Measurements from ENCODE around the gene RHOF. TPM values are rescaled to one million over a fixed set of nuclear protein-coding genes. Genes with fewer than 3 reads are reported as not detected.

The RHOF gene
- total RNA-seq, 4 donors from 2014 or later = 9.4 to 15.7 (median 12.1) TPM

GRCh38 chr12:121797937-121798786 is 4.7 kb upstream of the RHOF start:
- H3K36me3 ChIP-seq = peaks cover 0 to 13% of the 10 kb centered on the region in 2 donors
- TF ChIP-seq EP300 (IDR thresholded peaks at IDR 0.05) (no peak), POLR2AphosphoS5 (IDR thresholded peaks at IDR 0.05) (peak; percentile 32), CTCF (IDR thresholded peaks at IDR 0.05) (peak in 1 of 4 experiments; percentile 17)
- WGBS, 2 donors (ENCODE audit: low coverage in 1 of 2) = 6 to 36% methylated on average over 2 to 3 of the region's 19 CpGs
- peak overlapping the region; percentile 100 for H3K27ac ChIP-seq
- peak overlapping the region in 1 of 2 donors; percentile 85 for H3K4me3 ChIP-seq
- peaks cover 6 to 78% (median 50%) of the 10 kb centered on the region in 3 donors for H3K4me1 ChIP-seq
- no peak for ATAC-seq
- H3K27me3 ChIP-seq = no peaks in the 10 kb centered on the region
- no peaks in the 10 kb centered on the region for H3K9me3 ChIP-seq

- H3K27ac ChIP-seq = peak overlapping the region; percentile 41 to 100 (median 100)
- H3K27me3 ChIP-seq = no peaks in the 10 kb centered on the region
- TF ChIP-seq POLR2A (IDR thresholded peaks at IDR 0.05) (peak in 1 of 2 donors; percentile 24), POLR2AphosphoS5 (IDR thresholded peaks at IDR 0.05) (peak; percentile 87), CTCF (IDR thresholded peaks at IDR 0.05) (peak in 3 of 4 experiments; percentile 50 to 71 (median 58)), EP300 (IDR thresholded peaks at IDR 0.05) (no peak)
- no peaks in the 10 kb centered on the region for H3K9me3 ChIP-seq
- peaks cover 0 to 13% of the 10 kb centered on the region in 2 donors for H3K36me3 ChIP-seq
- H3K4me1 ChIP-seq = peaks cover 6 to 88% (median 54%) of the 10 kb centered on the region in 3 donors
- WGBS, 2 donors (ENCODE audit: low coverage in 1 of 2) = 15 to 23% methylated on average over 5 to 15 of the region's 39 CpGs
- peak; percentile 52 for ATAC-seq
- H3K4me3 ChIP-seq = peak overlapping the region in 1 of 2 donors; percentile 85
Measured at GRCh38 chr12:121796855-121797751, 3.6 kb upstream of the RHOF start.

GRCh38 chr12:121795034-121795968 is 1.8 kb upstream of the RHOF start:
- TF ChIP-seq CTCF (IDR thresholded peaks at IDR 0.05) = peak in 3 of 4 experiments; percentile 95 to 99 (median 98)
- TF ChIP-seq POLR2AphosphoS5 (IDR thresholded peaks at IDR 0.05) = no peak
- Histone ChIP-seq H3K27ac (peak overlapping the region in 3 of 4 donors; percentile 100), H3K4me1 (peaks cover 6 to 83% (median 54%) of the 10 kb centered on the region in 3 donors), H3K4me3 (peak overlapping the region in 1 of 2 donors; percentile 60), H3K36me3 (peaks cover 0 to 13% of the 10 kb centered on the region in 2 donors), H3K27me3 (no peaks in the 10 kb centered on the region), H3K9me3 (no peaks in the 10 kb centered on the region)
- WGBS, 2 donors (ENCODE audit: low coverage in 1 of 2) = 11 to 43% methylated on average over 3 of the region's 15 CpGs
- ATAC-seq = peak; percentile 32

- WGBS, 2 donors (ENCODE audit: low coverage in 1 of 2) = 0% methylated on average over 8 of the region's 13 CpGs; no CpG with 5 or more reads in 1 of the 2 donors
Measured at GRCh38 chr12:121794534-121795033, 1.1 kb upstream of the RHOF start.

More at GRCh38 chr12:121794534-121795033, 1.1 kb upstream of the RHOF start:
- TF ChIP-seq CTCF (IDR thresholded peaks at IDR 0.05) (no peak), POLR2A (IDR thresholded peaks at IDR 0.05) (no peak), EP300 (IDR thresholded peaks at IDR 0.05) (no peak), POLR2AphosphoS5 (IDR thresholded peaks at IDR 0.05) (no peak)
- peak overlapping the region; percentile 60 to 100 (median 100) for H3K27ac ChIP-seq
- H3K9me3 ChIP-seq = no peaks in the 10 kb centered on the region
- H3K4me3 ChIP-seq = peak overlapping the region in 1 of 2 donors; percentile 60
- peaks cover 6 to 80% (median 54%) of the 10 kb centered on the region in 3 donors for H3K4me1 ChIP-seq
- no peaks in the 10 kb centered on the region for H3K27me3 ChIP-seq
- ATAC-seq = peak; percentile 5
- H3K36me3 ChIP-seq = peaks cover 0 to 13% of the 10 kb centered on the region in 2 donors

Measured in gastroesophageal sphincter (tissue), 4 donors.